GM18511 (cell line): ENCODE measurements around the gene SLC35F3.
A peak's percentile ranks its signal among the peaks of the same experiment; 100 is the strongest.

Source experiments
- ATAC-seq: cut with Tn5 transposase; IDR thresholded peaks from one replicate; pipeline ENCODE4 v1.9.1; 2021; ENCODE audit warnings: mild to moderate bottlenecking, moderate library complexity; ENCODE audit not compliant: unreplicated experiment

SLC35F3 gene

GRCh38 chr1:234336359-234336758 lies 431.9 kb downstream of the SLC35F3 start:
- ATAC-seq: no peak

DNA sequence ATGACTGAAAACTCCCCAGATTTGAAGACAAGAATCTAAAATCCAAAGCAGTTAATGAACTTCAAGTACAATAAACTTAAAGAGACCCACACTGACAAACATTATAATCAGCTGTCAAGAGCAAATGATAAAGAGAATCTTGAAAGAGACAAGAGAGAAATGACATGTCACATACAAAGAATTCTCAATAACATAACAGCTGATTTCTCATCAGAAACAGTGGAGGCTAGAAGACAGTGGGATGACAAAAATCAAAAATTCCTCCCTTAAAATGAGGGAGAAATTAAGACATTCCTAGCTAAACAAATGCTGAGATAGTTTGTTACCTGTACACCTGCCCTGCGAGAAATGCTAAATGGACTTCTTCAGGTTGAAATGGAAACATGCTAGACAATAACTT lies 432.8 kb downstream of the SLC35F3 start:
- ATAC-seq: no peak

- ATAC-seq: no peak
Measured at GRCh38 chr1:234340528-234340927, 436.1 kb downstream of the SLC35F3 start.

- no peak for ATAC-seq
Measured at GRCh38 chr1:234342774-234343173, 438.3 kb downstream of the SLC35F3 start.

DNA sequence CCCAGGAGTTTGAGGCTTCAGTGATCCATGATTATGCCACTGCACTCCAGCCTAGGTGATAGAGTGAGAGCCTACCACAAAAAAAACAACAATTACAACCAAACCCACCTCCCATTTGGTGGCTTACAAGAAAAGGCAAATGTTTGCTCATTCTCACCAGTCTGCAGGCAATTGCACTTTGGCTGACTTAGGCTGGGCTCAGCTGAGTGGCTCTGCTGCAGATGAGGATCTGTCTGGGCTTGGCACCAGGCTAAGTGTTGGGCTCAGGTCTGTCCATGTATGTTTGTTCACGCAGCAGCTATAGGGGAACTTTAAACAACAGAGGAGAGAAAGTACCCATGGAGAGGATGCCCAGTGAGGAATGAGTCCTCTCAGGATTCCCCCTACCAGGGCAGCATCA lies 440.8 kb downstream of the SLC35F3 start:
- no peak for ATAC-seq

DNA sequence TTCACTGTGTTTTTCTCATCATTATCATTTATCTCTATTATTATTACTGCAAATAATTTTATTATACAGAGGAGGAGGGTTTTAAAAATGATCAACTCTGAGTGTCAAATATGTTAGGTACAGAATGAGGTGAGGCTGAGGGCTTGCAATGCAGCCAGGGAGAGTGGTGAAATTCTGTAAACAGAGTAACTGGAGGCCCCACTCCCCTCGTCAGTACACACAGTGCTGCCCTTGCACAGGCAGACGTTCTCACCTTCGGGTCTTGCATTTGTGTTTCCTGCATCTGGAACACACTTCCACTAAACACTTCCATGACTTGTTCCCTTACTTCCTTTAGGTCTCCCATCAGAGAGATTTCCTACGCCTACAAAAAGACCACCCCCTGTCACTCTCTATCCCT lies 444.5 kb downstream of the SLC35F3 start:
- no peak for ATAC-seq

- ATAC-seq: no peak
Measured at GRCh38 chr1:234355782-234356510, 451.5 kb downstream of the SLC35F3 start.

DNA sequence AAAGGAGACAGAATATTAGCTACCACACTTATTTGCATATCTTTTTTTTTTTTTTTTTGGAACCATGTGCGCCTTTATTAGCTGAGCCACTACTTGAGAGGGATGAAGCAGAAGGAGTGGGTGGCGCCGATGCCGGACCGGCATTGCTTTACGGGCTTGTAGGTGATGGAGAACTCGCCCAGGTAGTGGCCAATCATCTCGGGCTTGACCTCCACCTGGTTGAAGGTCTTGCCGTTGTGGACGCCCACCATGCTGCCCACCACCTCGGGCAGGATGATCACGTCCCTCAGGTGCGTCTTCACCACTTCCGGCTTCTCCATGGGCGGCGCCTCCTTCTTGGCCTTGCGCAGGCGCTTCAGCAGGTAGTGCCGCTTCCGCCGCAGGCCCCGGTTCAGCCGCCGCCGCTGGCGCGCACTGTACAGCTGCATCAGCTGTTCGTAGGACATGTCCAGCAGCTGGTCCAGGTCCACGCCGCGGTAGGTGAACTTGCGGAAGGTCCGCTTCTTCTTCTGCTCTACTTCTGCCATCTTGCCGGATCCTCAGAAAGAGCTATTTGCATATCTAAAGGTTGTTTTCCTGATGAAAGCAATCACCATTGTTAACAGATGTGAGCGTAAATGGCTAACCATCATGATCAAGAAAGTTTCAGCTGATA lies 452.3 kb downstream of the SLC35F3 start:
- peak; percentile 52 for ATAC-seq

DNA sequence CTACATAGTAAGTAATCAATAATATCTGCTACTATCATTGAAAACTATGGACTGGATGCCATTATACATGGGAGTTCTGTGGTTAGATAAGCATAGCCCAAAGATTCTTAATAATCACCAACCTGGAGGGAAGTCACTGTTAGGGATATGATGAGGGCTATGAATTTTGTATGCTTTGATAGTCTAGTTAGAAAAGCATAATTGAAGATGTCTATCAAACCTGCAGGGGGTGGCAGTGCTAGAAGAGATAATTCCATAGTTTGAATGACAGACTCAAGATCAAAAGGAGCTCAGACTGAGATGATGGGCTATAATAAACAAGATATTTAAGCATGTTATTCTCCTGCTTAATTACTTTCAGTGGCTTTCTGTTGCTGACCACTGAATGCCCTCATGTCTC lies 453.4 kb downstream of the SLC35F3 start:
- no peak for ATAC-seq

GRCh38 chr1:234361102-234361603 lies 456.7 kb downstream of the SLC35F3 start:
- no peak for ATAC-seq

GRCh38 chr1:234362558-234362957 lies 458.1 kb downstream of the SLC35F3 start:
- no peak for ATAC-seq

- ATAC-seq: no peak
Measured at GRCh38 chr1:234368320-234369032, 464.0 kb downstream of the SLC35F3 start.

- no peak for ATAC-seq
Measured at GRCh38 chr1:234369033-234369430, 464.6 kb downstream of the SLC35F3 start.

GRCh38 chr1:234369784-234370183 lies 465.3 kb downstream of the SLC35F3 start:
- no peak for ATAC-seq

GRCh38 chr1:234371414-234371813 lies 466.9 kb downstream of the SLC35F3 start:
- ATAC-seq: no peak

GRCh38 chr1:234372011-234372757 lies 467.7 kb downstream of the SLC35F3 start:
- no peak for ATAC-seq

GRCh38 chr1:234373064-234373958 lies 468.8 kb downstream of the SLC35F3 start, which contains the start of gene COA6:
TSS of gene COA6 (plus strand) at chr1:234373456. CDS start at chr1:234373467, 11 bp downstream.
- peak; percentile 94 for ATAC-seq

- no peak for ATAC-seq
Measured at GRCh38 chr1:234373959-234374254, 469.4 kb downstream of the SLC35F3 start.
